Measurements from ENCODE around the gene RYR1.

DNA sequence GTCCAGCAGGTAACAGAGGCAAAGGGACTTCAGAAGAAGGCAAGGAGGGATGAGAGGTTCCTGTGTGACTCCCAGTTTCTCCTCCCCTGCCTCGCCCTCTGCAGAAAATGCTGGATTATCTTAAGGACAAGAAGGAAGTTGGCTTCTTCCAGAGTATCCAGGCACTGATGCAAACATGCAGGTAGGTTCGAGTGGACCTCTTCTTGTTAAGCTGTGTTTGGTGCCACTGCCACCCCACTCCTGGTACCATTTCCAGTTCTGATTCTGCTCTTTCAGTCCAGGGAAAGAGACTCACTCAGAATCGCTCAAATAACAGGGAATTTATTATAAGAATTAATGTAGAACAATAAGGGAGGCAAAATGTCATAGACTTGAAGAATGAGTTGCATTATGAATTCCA, 101.7 kb downstream of the RYR1 start:
- TF ChIP-seq, protein P1, sequence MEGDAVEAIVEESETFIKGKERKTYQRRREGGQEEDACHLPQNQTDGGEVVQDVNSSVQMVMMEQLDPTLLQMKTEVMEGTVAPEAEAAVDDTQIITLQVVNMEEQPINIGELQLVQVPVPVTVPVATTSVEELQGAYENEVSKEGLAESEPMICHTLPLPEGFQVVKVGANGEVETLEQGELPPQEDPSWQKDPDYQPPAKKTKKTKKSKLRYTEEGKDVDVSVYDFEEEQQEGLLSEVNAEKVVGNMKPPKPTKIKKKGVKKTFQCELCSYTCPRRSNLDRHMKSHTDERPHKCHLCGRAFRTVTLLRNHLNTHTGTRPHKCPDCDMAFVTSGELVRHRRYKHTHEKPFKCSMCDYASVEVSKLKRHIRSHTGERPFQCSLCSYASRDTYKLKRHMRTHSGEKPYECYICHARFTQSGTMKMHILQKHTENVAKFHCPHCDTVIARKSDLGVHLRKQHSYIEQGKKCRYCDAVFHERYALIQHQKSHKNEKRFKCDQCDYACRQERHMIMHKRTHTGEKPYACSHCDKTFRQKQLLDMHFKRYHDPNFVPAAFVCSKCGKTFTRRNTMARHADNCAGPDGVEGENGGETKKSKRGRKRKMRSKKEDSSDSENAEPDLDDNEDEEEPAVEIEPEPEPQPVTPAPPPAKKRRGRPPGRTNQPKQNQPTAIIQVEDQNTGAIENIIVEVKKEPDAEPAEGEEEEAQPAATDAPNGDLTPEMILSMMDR (IDR thresholded peaks at IDR 0.05; ENCODE audit: borderline replicate concordance, extremely low read depth, low read length, poor library complexity, severe bottlenecking) = no peak
- TF ChIP-seq EZH2 (IDR thresholded peaks at IDR 0.05; ENCODE audit: borderline replicate concordance, low read depth, low read length, severe bottlenecking) = no peak

Measured in DND-41 (cell line).